ENCODE measurements around the gene OR2A7. TPM values are rescaled to one million over a fixed set of nuclear protein-coding genes. Genes with fewer than 3 reads are reported as not detected.
"Not testable (repeated sequence)": the region's sequence is repeated elsewhere in the genome, so short reads cannot be mapped to it uniquely, and the experiment has no call there.

OR2A7 gene
- polyA plus RNA-seq (2012; ENCODE audit: insufficient read length, low read depth): not detected

- not testable (repeated sequence) for TF ChIP-seq FOXP2 (optimal IDR thresholded peaks at IDR 0.05; ENCODE audit: borderline replicate concordance, extremely low read depth, extremely low read length, insufficient read depth); TAF1 (IDR thresholded peaks at IDR 0.05; ENCODE audit: borderline replicate concordance, insufficient read depth, low read length); POLR2AphosphoS5 (IDR thresholded peaks at IDR 0.05; ENCODE audit: low read depth, low read length)
These were observed at the start of gene OR2A7 for GRCh38 chr7:144264692-144265091. Gene OR2A7, minus strand, starts transcription at chr7:144264792. Its CDS starts 5,164 bp downstream, at chr7:144259628.

- TF ChIP-seq POLR2AphosphoS5 (IDR thresholded peaks at IDR 0.05; ENCODE audit: low read depth, low read length); REST (IDR thresholded peaks at IDR 0.05; ENCODE audit: insufficient read depth in 1 of 2, low read depth in 2 of 2, low read length in 2 of 2); TAF1 (IDR thresholded peaks at IDR 0.05; ENCODE audit: borderline replicate concordance, insufficient read depth, low read length): not testable (repeated sequence)
These were observed 47.4 kb upstream of the OR2A7 start, which contains the start of gene OR2A1 for GRCh38 chr7:144311872-144312469. Gene OR2A1, plus strand, starts transcription at chr7:144312419. Its CDS starts 5,706 bp downstream, at chr7:144318125.

GRCh38 chr7:144269188-144269587 lies 4.6 kb upstream of the OR2A7 start, which contains the start of gene CTAGE8:
Gene CTAGE8, minus strand, starts transcription at chr7:144269288. Its CDS starts 38 bp downstream, at chr7:144269250.
- not testable (repeated sequence) for TF ChIP-seq POLR2AphosphoS5 (IDR thresholded peaks at IDR 0.05; ENCODE audit: low read depth, low read length); REST (IDR thresholded peaks at IDR 0.05; ENCODE audit: insufficient read depth in 1 of 2, low read depth in 2 of 2, low read length in 2 of 2); FOXP2 (optimal IDR thresholded peaks at IDR 0.05; ENCODE audit: borderline replicate concordance, extremely low read depth, extremely low read length, insufficient read depth)

- TF ChIP-seq FOXP2 (optimal IDR thresholded peaks at IDR 0.05; ENCODE audit: borderline replicate concordance, extremely low read depth, extremely low read length, insufficient read depth): no peak
- TF ChIP-seq POLR2AphosphoS5 (IDR thresholded peaks at IDR 0.05; ENCODE audit: low read depth, low read length): no peak
- no peak for TF ChIP-seq SIN3A (IDR thresholded peaks at IDR 0.05; ENCODE audit: borderline replicate concordance, insufficient read depth, low read length)
These were observed 8.5 kb downstream of the OR2A7 start for GRCh38 chr7:144256112-144256511.

- TF ChIP-seq SIN3A (IDR thresholded peaks at IDR 0.05; ENCODE audit: borderline replicate concordance, insufficient read depth, low read length): no peak
- TF ChIP-seq REST (IDR thresholded peaks at IDR 0.05; ENCODE audit: insufficient read depth in 1 of 2, low read depth in 2 of 2, low read length in 2 of 2): no peak
- no peak for TF ChIP-seq TAF1 (IDR thresholded peaks at IDR 0.05; ENCODE audit: borderline replicate concordance, insufficient read depth, low read length)
These were observed 9.1 kb downstream of the OR2A7 start for GRCh38 chr7:144255471-144255897.

GRCh38 chr7:144239365-144239764 lies 25.2 kb downstream of the OR2A7 start, which contains the start of gene OR2A42:
Gene OR2A42, minus strand, starts transcription at chr7:144239605. Its CDS starts 6,762 bp downstream, at chr7:144232843.
- not testable (repeated sequence) for TF ChIP-seq FOXP2 (optimal IDR thresholded peaks at IDR 0.05; ENCODE audit: borderline replicate concordance, extremely low read depth, extremely low read length, insufficient read depth); POLR2AphosphoS5 (IDR thresholded peaks at IDR 0.05; ENCODE audit: low read depth, low read length); SIN3A (IDR thresholded peaks at IDR 0.05; ENCODE audit: borderline replicate concordance, insufficient read depth, low read length)

All from PFSK-1 (cell line).